GM19328 (cell line): ENCODE data around the gene BTBD8.

ENCODE experiments used
- ATAC-seq: cut with Tn5 transposase; IDR thresholded peaks from one replicate; pipeline ENCODE4 v1.9.1; 2021; ENCODE audit warnings: mild to moderate bottlenecking, moderate library complexity; ENCODE audit not compliant: unreplicated experiment

The BTBD8 gene

DNA sequence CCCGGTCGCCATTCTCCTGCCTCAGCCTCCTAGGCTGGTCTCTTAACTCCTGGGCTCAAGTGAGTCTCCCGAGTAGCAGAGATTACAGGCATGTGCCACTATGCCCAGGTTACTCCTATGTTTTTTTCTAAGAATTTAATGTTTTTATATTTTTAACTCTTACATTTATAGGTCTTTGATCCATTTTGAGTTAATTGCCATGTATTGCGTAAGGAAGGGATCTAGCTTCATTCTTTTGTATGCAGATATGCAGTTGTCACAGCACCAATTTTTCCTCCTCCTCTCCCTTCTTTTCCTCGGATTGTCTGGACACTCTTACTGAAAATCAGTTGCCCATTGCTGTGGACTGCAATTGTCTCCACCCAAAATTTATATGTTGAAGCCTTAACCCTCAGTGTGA lies 11.5 kb downstream of the BTBD8 start:
- ATAC-seq: no peak

DNA sequence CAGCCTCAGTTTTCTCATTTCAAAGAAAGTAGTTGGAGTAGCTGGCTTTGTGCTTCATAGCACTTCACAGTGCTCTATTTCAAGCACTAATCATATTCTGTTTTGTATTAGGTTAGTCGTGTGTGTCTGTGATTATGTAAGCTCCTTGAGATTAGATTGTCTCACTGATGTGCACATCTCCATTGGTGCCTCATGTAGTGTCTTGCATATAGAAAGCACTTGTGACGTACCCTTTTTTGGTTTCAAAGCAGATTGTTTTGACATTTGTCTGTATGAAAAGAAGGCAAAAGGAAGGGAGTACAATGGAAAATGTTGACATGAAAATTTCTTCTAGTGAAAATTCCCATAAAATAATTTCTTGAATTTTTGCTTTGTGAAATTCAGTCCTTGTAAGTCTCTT lies 13.9 kb downstream of the BTBD8 start:
- ATAC-seq: no peak

DNA sequence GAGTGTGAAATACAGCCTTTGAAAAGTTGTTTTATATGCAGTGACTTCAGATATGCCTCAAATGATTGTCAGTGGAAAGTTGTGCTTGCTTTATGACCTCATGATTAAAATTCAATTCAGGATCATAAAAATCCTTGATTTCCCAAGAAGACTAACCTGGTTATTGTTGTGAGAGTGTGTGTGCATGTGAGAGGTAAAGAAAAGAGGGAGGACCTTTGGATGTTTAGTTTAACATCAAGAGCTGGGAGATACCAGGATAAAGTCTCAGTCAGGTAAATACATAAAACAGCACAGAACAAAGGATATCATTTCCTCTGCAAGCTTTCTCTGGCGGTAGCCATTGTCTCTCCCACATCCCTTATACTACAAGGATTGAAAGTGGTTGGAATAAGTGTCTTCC lies 14.4 kb downstream of the BTBD8 start:
- ATAC-seq: no peak

DNA sequence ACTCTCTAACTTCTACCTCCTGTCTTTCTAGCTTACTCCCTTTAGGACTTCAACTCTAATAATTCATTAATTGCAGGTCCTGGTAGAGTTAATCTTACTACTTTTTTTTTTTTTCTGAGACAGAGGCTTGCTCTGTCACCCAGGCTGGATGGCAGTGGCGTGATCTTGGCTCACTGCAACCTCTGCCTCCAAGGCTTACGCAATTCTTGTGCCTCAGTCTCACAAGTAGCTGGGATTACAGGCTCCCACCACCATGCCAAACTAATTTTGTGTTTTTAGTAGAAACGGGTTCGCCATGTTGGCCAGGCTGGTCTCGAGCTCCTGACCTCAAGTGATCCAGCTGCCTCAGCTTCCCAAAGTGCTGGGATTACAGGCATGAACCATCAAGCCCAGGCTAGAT lies 15.7 kb downstream of the BTBD8 start:
- no peak for ATAC-seq

DNA sequence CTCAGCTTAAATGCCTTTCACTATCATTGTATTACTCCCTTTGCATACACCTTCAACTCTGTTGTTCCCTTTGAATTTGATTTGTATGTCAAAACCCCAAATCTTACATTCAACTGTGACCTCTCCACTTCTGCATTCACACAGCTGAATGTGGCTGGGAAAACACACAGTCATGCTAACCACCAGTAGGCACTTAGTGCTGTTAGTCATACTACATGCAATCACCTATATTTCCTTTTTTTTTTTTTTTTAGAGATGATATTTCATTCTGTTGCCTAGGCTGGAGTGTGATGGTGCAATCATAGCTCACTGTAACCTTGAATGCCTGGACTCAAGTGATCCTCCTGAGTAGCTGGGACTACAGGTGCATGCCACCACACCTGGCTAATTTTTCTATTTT lies 16.2 kb downstream of the BTBD8 start:
- no peak for ATAC-seq

DNA sequence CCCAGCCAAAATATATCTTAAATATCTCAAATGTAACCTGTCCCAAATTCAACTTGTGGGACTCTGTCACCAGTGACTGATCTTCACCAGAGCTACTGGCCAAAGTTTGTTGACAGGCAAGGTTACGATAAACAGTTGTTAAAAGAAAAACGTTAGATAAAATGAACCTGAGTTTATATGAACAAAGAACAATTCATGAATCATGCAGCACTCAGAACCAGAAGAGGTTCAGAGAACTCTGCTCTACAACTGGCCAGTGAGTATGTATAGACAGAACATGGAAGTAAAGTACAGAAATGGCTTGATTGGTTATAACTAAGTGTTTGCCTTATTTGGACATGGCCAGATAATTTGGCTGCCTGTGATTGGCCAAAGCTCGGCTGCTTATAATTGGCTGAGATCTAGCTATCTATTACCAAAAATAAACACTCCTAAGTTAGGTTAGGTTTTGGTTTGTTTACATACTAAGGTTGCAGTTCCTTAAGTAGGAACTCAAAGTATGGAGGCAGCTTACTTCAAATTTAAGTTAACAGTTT lies 25.5 kb downstream of the BTBD8 start:
- no peak for ATAC-seq

DNA sequence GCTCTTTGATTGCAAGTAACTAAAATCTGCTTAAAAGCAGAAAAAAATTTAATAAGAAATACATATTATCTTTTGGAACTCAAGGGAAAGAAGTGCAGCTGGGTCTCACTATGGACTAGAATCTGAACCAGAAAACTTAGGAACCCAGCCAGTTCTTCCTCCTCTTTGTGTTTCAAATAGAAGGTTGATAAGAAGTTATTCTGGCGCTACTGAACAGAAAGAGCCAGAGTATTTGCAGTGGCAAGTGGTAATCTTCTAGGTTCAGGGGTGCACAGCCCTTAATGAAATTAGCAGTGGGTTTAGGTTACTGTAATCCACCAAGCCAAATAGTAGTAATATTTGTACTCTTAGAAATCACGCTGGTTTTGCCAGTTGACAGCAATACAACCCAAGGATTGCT lies 28.5 kb downstream of the BTBD8 start:
- ATAC-seq: no peak

DNA sequence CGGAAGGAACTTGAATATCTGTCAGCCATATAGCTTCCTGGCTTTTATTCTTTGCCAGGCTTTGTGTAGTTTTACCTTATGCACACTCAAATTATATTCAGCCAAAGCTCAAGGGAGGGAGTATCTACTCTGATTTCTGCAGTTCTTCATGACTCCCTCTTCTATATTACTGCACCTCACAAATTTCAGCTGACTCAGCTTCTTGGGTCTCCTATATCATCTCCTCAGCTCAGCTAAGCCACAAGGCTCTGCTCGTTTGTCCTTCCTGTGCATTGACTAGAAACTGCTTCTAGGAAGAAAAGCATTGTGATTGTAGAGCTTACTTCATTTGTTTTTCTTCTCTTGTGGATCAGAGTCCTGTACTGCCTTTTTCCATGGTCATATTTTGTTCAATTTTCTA lies 37.4 kb downstream of the BTBD8 start:
- ATAC-seq: no peak

DNA sequence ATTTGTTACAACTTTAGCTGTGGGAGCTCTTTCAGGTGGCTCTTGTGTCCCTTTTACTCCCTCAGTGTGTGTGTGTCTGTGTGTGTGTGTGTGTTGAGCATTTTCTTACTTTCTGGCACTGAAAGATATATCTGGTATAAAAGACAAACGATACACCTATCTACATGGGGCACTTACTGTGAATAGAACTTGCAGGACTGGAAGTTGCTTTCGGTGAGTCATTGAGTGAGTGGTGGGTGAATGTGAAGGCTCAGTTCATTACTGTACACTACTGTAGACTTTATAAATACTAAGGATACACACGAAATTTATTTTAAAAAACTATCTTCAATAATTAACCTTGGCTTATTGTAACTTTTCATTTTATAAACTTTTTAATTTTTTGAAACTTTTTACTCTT lies 38.7 kb downstream of the BTBD8 start:
- no peak for ATAC-seq

DNA sequence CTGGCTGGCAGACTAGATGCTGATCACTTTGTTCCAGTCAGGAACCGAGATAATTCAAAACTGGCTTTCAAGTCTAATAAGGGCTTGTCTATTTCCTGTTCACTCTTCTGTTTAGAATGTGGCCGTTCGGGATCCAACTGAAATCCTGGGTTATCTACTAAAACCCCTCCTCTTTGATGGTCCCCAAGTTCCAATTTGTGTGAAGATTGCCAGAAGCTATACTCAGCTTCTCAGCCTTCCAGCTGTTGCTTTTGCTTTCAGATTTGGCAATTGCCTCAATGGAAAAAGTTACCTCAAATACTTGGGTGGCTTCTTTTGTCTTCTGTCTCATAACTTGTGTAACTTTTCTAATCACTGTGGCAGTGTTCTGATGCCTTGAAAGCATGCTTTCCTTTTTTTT lies 43.7 kb downstream of the BTBD8 start:
- no peak for ATAC-seq

DNA sequence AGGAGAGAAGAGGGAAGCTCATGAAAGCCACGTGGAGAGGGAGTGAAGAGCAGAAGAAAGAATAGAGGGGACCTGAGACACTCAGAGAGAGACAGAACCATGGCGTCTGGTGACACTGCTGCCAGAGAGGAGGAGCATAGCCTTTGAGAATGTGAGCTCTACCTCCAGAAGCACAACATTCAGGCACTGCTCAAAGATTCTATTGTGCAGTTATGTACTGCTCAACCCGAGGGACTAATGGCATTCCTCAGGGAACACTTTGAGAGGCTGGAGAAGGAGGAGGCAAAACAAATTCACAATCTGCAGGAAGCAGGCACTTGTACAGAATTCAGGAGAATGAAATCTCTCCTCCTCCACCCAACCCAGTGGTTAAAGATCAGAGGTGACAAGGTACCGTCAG lies 45.1 kb downstream of the BTBD8 start:
- ATAC-seq: no peak

DNA sequence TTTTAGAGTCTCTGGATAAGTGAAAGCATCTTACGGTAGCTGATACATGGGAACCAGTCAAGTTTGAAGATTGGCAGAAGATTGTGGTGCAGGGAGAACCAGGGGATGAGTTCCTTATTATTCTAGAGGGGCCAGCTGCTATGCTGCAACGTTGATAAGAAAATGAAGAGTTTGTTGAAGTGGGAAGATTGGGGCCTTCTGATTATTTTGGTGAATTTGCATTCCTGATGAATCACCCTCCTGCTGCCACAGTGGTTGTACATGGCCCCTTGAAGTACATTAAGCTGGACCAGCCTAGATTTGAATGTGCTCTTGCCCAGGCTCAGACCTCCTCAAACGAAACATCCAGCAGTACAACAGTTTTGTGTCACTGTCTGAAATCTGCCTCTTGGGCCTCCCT lies 45.9 kb downstream of the BTBD8 start:
- no peak for ATAC-seq

DNA sequence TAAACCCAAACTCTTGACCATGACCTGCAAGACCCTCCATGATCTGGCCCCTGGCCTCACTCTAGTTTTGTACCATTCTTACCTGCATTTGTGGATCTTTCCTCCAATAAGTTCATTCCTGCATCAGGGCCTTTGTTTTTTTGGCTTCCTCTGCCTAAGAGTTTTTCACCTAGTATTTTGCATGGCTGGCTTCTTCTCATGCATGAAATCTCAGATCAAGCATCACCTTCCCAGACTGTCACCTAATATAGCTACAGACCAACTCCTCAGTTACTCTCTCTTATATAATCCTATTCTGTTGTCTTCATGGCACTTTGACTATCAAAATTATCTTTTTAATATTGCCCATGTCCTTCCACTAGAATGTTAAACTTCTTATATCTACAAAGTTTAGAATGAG lies 54.2 kb downstream of the BTBD8 start:
- no peak for ATAC-seq

DNA sequence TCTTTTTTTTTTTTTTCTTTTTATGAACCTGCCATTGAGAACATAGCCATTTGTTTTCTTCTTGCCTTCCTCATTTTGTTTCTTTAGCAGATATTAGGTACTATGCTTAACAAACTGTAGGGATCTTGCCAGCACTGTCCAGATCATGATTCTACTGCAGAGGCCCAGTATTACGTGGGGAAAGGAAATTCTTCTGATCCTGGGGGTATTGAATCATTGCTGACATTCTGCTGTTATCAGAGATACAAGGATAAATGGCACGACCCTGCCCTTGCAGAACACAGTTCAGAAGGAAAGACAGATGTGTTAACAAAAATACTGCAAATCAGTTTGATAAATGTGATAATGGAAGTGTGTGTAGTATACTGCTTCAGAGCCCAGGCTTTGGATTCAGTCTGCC lies 56.2 kb downstream of the BTBD8 start:
- ATAC-seq: no peak

DNA sequence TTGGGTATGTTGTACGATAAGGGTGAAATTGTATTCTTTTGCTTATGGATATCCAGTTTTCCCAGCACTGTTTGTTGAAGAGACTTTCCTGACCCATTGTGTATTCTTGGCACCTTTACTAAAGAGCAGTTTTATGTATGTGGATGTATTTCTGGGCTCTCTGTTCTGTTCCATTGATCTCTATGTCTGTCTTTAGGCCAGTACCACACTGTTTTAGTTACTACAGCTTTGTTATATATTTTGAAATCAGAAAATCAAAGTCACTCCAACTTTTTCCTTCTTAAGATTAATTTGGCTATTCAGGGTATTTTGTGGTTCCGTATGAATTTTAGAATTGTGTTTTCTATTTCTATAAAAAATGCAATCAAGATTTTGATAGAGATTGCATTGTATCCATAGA lies 74.8 kb downstream of the BTBD8 start:
- ATAC-seq: no peak

DNA sequence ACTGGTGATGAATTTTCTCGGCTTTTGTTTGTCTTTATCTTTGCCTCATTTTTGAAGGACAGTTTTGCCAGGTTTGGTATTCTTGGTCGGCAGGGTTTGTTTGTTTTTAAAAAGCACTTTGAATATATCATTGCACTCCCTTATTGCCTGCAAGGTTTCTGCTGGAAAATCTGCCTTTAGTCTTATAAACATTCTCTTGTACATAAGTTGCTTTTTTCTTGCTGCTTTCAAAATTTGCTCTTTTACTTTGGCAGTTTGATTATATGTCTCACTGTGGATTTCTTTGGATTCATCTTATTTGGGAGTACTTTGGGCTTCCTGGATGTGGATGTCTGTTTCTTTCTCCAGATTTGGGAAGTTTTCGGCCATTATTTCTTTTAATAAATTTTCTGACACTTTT lies 79.4 kb downstream of the BTBD8 start:
- ATAC-seq: no peak

DNA sequence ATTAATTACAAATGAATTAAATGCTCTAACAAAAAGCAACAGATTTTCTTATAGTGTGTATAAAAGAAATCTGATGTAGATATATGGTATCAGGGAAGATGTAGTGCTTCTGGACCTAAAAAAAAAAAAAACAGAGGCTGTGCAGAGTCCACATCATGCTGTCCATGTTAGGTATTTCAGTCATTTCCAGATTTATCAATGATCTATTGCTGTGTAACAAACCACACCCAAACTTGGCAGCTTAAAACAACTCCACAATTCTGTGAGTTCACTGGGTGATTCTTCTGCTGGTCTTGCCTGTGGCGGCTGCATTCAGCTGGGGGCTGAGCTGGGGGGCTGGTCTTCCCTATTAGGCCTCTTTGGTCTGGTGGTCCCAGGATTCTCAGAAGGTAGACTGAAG lies 85.2 kb downstream of the BTBD8 start:
- no peak for ATAC-seq

DNA sequence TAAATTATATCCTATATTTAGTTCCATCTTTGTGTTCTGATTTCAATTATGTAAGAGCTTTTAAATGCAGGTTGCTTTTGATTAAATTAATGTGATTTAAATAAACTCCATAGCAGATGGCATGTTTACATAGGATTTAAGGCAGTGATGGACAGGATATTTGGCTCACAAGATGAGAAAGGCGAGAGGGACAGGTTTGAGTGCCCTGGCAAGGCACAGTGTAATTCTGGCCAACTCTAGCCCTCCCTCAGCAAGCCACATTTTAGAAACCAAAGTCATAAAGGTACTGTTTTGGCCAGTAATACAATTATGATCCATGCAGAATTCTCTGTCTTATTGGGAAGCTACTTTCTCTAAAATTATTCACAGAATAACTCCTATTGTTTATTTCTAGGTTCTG lies 87.0 kb downstream of the BTBD8 start:
- no peak for ATAC-seq

DNA sequence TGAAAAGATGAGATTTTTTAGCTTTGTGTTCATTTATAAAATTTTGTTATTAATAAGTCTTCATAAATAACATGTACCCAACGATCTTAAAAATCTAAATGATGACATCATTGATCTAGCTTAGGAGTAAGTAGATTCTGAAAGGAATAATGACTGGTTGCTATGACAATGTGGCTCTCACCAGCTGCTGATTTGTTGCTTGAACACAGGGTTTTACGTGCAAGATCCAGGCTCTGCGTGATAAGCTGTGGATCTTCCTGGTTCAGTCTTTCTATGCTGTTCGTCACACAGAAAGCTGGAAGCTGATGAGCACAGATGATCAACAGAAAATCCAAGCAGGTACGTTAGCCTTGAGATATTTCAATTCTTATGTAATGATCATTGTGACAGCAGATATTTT lies 88.5 kb downstream of the BTBD8 start:
- no peak for ATAC-seq

DNA sequence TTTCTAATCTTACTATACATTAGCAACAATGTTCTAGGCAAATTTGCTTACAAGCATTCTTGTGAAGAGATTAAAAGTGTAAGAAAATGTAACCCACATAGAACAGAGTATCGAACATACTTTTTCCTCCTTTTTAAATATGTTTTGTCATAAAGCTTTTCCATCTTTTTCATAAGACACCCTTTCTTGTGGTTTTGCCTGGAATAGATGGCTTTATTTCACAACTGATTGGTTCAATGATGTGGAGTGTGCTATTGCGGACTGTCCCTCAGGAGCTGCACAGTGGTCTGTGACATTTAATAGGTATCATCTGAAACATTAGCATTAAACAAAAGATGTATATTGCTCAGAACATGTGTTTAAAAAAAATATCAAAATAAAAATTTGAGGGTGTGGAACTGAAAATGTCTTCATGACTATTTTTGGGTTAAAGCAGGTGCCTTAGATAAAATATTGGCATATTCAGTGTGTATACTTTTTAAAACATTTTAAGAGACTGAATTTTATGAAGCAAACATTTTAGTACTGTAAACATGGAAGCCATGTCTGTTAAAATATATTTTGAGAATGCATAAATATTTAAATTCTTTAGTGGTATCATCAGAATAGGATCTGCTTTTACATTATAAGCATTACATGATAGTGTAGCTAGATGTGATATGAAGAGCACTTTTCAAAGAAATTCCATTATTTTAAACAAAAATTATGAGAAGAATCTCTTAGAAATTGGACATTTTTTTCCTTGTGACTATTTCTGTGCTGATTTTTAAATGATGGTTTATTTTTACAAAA lies 89.3 kb downstream of the BTBD8 start:
- no peak for ATAC-seq

DNA sequence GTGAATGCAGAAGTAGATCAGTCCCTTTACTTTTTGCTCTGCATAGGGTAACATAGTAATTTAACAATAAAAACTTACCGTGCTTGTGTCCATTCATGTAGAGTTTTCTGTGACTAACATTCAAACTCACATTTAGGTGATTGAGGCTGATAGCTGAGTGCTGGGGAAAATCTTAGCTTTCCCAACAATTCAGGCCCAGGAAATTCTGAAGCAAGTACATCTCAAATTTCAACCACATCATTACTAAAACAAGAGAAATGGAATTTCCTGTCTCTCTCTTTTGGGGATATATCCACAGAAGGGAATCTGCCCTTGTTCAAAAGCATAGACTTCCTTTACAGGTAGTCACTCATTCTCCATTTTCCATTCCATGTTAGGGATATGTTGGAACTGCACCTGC lies 104.5 kb downstream of the BTBD8 start:
- ATAC-seq: no peak

DNA sequence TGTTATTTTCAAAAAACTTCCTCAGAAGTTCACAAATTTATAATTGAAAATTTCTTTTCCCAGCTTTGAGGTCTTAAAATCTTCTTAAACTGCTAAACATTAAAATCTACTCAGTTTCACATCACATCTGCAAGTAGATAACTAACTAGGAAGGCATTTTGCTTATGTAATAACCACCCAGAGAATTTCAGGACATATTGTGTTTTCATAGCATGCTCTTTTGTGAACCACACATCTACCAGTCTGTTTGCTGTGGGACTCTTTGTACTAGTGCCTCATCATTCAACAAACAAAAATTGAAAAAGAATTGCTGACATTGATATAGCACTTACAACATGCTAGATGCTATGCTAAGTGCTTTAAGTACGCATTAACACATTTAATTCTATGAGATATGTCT lies 105.9 kb downstream of the BTBD8 start:
- ATAC-seq: no peak
